Activated CD8-positive, alpha-beta memory T cell treated with anti-CD3 and anti-CD28 coated beads for 36 hours (primary cell): Measurements from ENCODE around the gene SIGLEC6. TPM values are rescaled to one million over a fixed set of nuclear protein-coding genes. Genes with fewer than 3 reads are reported as not detected.

Experiments used
- CTCF ChIA-PET: fragments of 350-600 bp; sonication (Branson Sonifier 250); formaldehyde crosslinking; loops from one replicate; lab custom pipeline; 2021; ENCODE audit warnings: antibody characterized with exemption; lab: Charles Lee
- POLR2A ChIA-PET: fragments of 350-600 bp; sonication (Branson Sonifier 250); formaldehyde crosslinking; loops from one replicate; lab custom pipeline; 2021; ENCODE audit warnings: antibody characterized with exemption; lab: Charles Lee
- total RNA-seq, 2 experiments: library from RNA; stranded (reverse); gene quantifications; one replicate each; pipeline ENCODE4 v1.2.3, GENCODE V29; 2021

Gene SIGLEC6
- total RNA-seq, 2 experiments from 2014 or later: not detected

- CTCF ChIA-PET: interaction anchor here (0.6 kb wide), 1 partner anchor 106 kb away, joined by 3 read pairs; no protein-coding TSS in a partner anchor
- POLR2A ChIA-PET: no interaction called here
These were observed 19.6 kb upstream of the SIGLEC6 start for GRCh38 chr19:51550848-51551672.

- ChIA-PET CTCF (interaction anchor here (0.5 kb wide), 1 partner anchor 618 kb away, joined by 3 read pairs; no protein-coding TSS in a partner anchor), POLR2A (no interaction called here)
These were observed 18.3 kb upstream of the SIGLEC6 start for GRCh38 chr19:51549533-51550324.

GRCh38 chr19:51548891-51549305 is 17.4 kb upstream of the SIGLEC6 start:
- ChIA-PET CTCF (no interaction called here), POLR2A (no interaction called here)

- POLR2A ChIA-PET: no interaction called here
- CTCF ChIA-PET: no interaction called here
These were observed 16.8 kb upstream of the SIGLEC6 start for GRCh38 chr19:51548213-51548651.

- ChIA-PET POLR2A (interaction anchor here (0.6 kb wide), 1 partner anchor 15 kb away, joined by 5 read pairs; no protein-coding TSS in a partner anchor), CTCF (interaction anchor here (1.4 kb wide), 1 partner anchor 75 kb away, joined by 3 read pairs; no protein-coding TSS in a partner anchor)
These were observed 16.1 kb upstream of the SIGLEC6 start for GRCh38 chr19:51547397-51548212.

- ChIA-PET POLR2A (interaction anchor here (0.6 kb wide), 1 partner anchor 15 kb away, joined by 5 read pairs; no protein-coding TSS in a partner anchor), CTCF (interaction anchor here (1.4 kb wide), 1 partner anchor 74 kb away, joined by 3 read pairs; no protein-coding TSS in a partner anchor)
These were observed 15.4 kb upstream of the SIGLEC6 start for GRCh38 chr19:51546650-51547396.

- ChIA-PET POLR2A (no interaction called here), CTCF (interaction anchor here (1.4 kb wide), 1 partner anchor 73 kb away, joined by 3 read pairs; no protein-coding TSS in a partner anchor)
These were observed 14.7 kb upstream of the SIGLEC6 start for GRCh38 chr19:51546107-51546649.

- ChIA-PET POLR2A (no interaction called here), CTCF (no interaction called here)
These were observed 12.6 kb upstream of the SIGLEC6 start for GRCh38 chr19:51544038-51544437.

- ChIA-PET POLR2A (no interaction called here), CTCF (no interaction called here)
These were observed 11.2 kb upstream of the SIGLEC6 start for GRCh38 chr19:51542699-51543098.

- POLR2A ChIA-PET: no interaction called here
- CTCF ChIA-PET: no interaction called here
These were observed 10.2 kb upstream of the SIGLEC6 start for GRCh38 chr19:51541458-51542357.

- ChIA-PET CTCF (interaction anchor here (1.5 kb wide), 1 partner anchor 66 kb away, joined by 4 read pairs; no protein-coding TSS in a partner anchor), POLR2A (no interaction called here)
These were observed 8.4 kb upstream of the SIGLEC6 start for GRCh38 chr19:51539821-51540366.

- POLR2A ChIA-PET: no interaction called here
- CTCF ChIA-PET: no interaction called here
These were observed 4.1 kb upstream of the SIGLEC6 start for GRCh38 chr19:51535535-51535934.

- CTCF ChIA-PET: no interaction called here
These were observed 854 bp downstream of the SIGLEC6 start for GRCh38 chr19:51530616-51531015.

GRCh38 chr19:51529301-51529700 is 2.2 kb downstream of the SIGLEC6 start:
- CTCF ChIA-PET: interaction anchor here (0.6 kb wide), 1 partner anchor 182 kb away, joined by 3 read pairs; no protein-coding TSS in a partner anchor
- POLR2A ChIA-PET: no interaction called here

More at GRCh38 chr19:51530616-51531015, 854 bp downstream of the SIGLEC6 start:
- POLR2A ChIA-PET: no interaction called here

- ChIA-PET POLR2A (no interaction called here), CTCF (interaction anchor here (0.7 to 0.8 kb wide), 2 partner anchors 10 to 11 kb away, joined by 3 read pairs; no protein-coding TSS in a partner anchor)
These were observed 5.8 kb downstream of the SIGLEC6 start for GRCh38 chr19:51525651-51526050.

- CTCF ChIA-PET: interaction anchor here (0.7 kb wide), 1 partner anchor 9 kb away, joined by 3 read pairs; no protein-coding TSS in a partner anchor
- POLR2A ChIA-PET: no interaction called here
These were observed 6.7 kb downstream of the SIGLEC6 start for GRCh38 chr19:51524666-51525264.
